A673 (cell line): ENCODE results near the gene OGFOD1. TPM values are rescaled to one million over a fixed set of nuclear protein-coding genes. Genes with fewer than 3 reads are reported as not detected.

Experiments
- BruUV-seq: library from RNA; stranded (reverse); fragments of 400-500 nt; replicated peaks from 2 replicates; lab custom pipeline; 2021; lab: Mats Ljungman, UMichigan
- CTCF ChIA-PET: fragments of 300-600 bp; sonication (Branson Sonifier 250); formaldehyde crosslinking; loops from one replicate; lab custom pipeline; 2022; ENCODE audit warnings: antibody characterized with exemption; lab: Charles Lee
- POLR2A ChIA-PET: fragments of 300-600 bp; sonication (Branson Sonifier 250); formaldehyde crosslinking; loops from one replicate; lab custom pipeline; 2022; ENCODE audit warnings: antibody characterized with exemption; ENCODE audit not compliant: low non-redundant PET; lab: Charles Lee
- DNase-seq: peaks from one replicate; pipeline ENCODE4 v3.0.0-alpha.2; 2015; ENCODE audit warnings: low spot score
- H3K27ac ChIP-seq: fragments of 200-600 bp; sonication (generic); 2 replicates; pipeline ENCODE4 v1.5.1; 2016; ENCODE audit warnings: mixed run types, low read depth, mild to moderate bottlenecking, mixed read lengths, antibody characterized with exemption, low read length; ENCODE audit not compliant: poor library complexity, severe bottlenecking
- H3K27me3 ChIP-seq: fragments of 200-600 bp; sonication (generic); replicated peaks from 2 replicates; pipeline ENCODE4 v1.6.1; 2017; ENCODE audit warnings: mixed run types, low read depth, mild to moderate bottlenecking, mixed read lengths, antibody characterized with exemption, low read length; ENCODE audit not compliant: insufficient read depth, poor library complexity
- H3K36me3 ChIP-seq: fragments of 200-600 bp; sonication (generic); 2 replicates; pipeline ENCODE4 v1.6.1; 2016; ENCODE audit warnings: mixed run types, mild to moderate bottlenecking, mixed read lengths, antibody characterized with exemption, low read length; ENCODE audit not compliant: insufficient read depth, poor library complexity, severe bottlenecking
- H3K4me1 ChIP-seq: fragments of 200-600 bp; sonication (generic); 2 replicates; pipeline ENCODE4 v1.6.1; 2017; ENCODE audit warnings: mixed run types, mild to moderate bottlenecking, mixed read lengths, antibody characterized with exemption, low read length; ENCODE audit not compliant: insufficient read depth, poor library complexity, severe bottlenecking
- H3K4me3 ChIP-seq: fragments of 200-600 bp; sonication (generic); 2 replicates; pipeline ENCODE4 v1.5.1; 2016; ENCODE audit warnings: low read depth, mixed run types, mild to moderate bottlenecking, mixed read lengths, low read length; ENCODE audit not compliant: poor library complexity, severe bottlenecking
- H3K9me3 ChIP-seq: fragments of 200-600 bp; sonication (generic); 2 replicates; pipeline ENCODE4 v1.6.1; 2016; ENCODE audit warnings: mixed run types, low read depth, mild to moderate bottlenecking, mixed read lengths, antibody characterized with exemption, low read length; ENCODE audit not compliant: poor library complexity, severe bottlenecking
- EZH2 ChIP-seq: fragments of 200-600 bp; sonication (generic); IDR thresholded peaks from 2 replicates; pipeline ENCODE4 v1.6.1; 2017; ENCODE audit warnings: borderline replicate concordance, low read depth, mild to moderate bottlenecking, mixed read lengths, antibody characterized with exemption, low read length; ENCODE audit not compliant: poor library complexity, severe bottlenecking
- intact Hi-C: fragments of 100-400 bp; cut with micrococcal nuclease; formaldehyde crosslinking; loops from one replicate; pipeline ENCODE4 v1.10.0; 2022; ENCODE audit not compliant: unreplicated experiment
- total RNA-seq: library from RNA; stranded (reverse); gene quantifications from 2 replicates; pipeline ENCODE4 v1.2.3, GENCODE V29; 2021
- TF ChIP-seq, protein P1 (sequence below): fragments of 300-800, 200-600 bp; sonication (generic); conservative IDR thresholded peaks from 2 replicates; pipeline ENCODE4 v1.5.1; 2017; ENCODE audit warnings: low read depth, mild to moderate bottlenecking, antibody characterized with exemption, low read length, moderate library complexity, mixed read lengths

The OGFOD1 gene
- total RNA-seq, 1 experiment from 2014 or later = 78.1 TPM

DNA sequence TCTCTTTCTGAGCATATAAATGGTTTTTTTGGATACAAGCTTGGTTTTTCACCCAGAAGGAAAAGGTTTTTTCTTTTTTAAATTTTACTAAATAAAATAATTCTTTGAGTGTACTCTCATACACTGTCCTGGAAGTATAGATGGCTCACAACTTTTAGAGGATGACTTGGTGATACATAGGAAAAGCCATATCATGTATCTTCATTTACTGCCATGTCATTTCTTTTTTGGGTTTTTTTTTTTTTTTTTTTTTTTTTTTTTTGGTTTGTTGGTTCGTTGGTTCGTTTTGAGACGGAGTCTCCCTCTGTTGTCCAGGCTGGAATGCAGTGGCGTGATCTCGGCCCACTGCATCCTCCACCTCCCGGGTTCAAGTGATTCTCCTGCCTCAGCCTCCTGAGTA, 11.8 kb downstream of the OGFOD1 start:
- Histone ChIP-seq H3K9me3 (no peaks in the 10 kb centered on the region), H3K4me1 (no peaks in the 10 kb centered on the region), H3K36me3 (peaks cover 68% of the 10 kb centered on the region), H3K4me3 (no peak overlapping the region), H3K27me3 (no peaks in the 10 kb centered on the region), H3K27ac (no peak overlapping the region)
- TF ChIP-seq EZH2 = no peak
- TF ChIP-seq, protein P1, sequence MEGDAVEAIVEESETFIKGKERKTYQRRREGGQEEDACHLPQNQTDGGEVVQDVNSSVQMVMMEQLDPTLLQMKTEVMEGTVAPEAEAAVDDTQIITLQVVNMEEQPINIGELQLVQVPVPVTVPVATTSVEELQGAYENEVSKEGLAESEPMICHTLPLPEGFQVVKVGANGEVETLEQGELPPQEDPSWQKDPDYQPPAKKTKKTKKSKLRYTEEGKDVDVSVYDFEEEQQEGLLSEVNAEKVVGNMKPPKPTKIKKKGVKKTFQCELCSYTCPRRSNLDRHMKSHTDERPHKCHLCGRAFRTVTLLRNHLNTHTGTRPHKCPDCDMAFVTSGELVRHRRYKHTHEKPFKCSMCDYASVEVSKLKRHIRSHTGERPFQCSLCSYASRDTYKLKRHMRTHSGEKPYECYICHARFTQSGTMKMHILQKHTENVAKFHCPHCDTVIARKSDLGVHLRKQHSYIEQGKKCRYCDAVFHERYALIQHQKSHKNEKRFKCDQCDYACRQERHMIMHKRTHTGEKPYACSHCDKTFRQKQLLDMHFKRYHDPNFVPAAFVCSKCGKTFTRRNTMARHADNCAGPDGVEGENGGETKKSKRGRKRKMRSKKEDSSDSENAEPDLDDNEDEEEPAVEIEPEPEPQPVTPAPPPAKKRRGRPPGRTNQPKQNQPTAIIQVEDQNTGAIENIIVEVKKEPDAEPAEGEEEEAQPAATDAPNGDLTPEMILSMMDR = no peak
- intact Hi-C loops = no loop called here
- ChIA-PET POLR2A (no interaction called here), CTCF (no interaction called here)
- DNase-seq = no peak
- no TSS peak for BruUV-seq

GRCh38 chr16:56466344-56466743, 15.0 kb downstream of the OGFOD1 start:
- TF ChIP-seq, protein P1 = no peak
- no peak for TF ChIP-seq EZH2
- H3K4me3 ChIP-seq = no peak overlapping the region
- POLR2A ChIA-PET = interaction anchor here (0.7 kb wide), 1 partner anchor 13 kb away, joined by 3 read pairs; no protein-coding TSS in a partner anchor
- no peak overlapping the region for H3K27ac ChIP-seq
- no peak for DNase-seq
- H3K27me3 ChIP-seq = no peaks in the 10 kb centered on the region
- H3K4me1 ChIP-seq = no peaks in the 10 kb centered on the region
- no TSS peak for BruUV-seq
- CTCF ChIA-PET = no interaction called here
- H3K9me3 ChIP-seq = no peaks in the 10 kb centered on the region
- peaks cover 81% of the 10 kb centered on the region for H3K36me3 ChIP-seq
- intact Hi-C loops = no loop called here

DNA sequence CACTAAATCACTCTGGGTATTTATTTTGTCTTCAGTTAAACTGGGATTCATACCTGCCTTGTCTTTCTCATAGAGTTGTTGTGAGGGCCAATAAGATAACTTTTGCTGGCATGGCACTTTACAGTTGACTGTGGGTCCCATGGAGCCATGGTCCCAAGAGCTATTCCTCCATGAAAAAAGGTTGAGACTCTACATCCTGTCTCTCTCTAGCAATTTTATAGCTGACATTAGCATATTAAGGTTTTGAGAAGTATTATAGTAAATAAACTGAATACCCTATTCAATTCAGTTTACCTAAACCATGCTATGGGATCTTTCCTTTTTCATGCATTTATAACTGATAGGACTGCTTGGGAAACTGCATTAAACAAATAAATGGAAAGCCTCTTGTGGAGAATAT, 17.4 kb downstream of the OGFOD1 start:
- BruUV-seq = no TSS peak
- intact Hi-C loops = no loop called here
- H3K4me1 ChIP-seq = no peaks in the 10 kb centered on the region
- H3K4me3 ChIP-seq = no peak overlapping the region
- ChIA-PET CTCF (no interaction called here), POLR2A (no interaction called here)
- H3K27ac ChIP-seq = no peak overlapping the region
- H3K27me3 ChIP-seq = no peaks in the 10 kb centered on the region
- H3K36me3 ChIP-seq = peaks cover 96% of the 10 kb centered on the region
- H3K9me3 ChIP-seq = no peaks in the 10 kb centered on the region
- no peak for DNase-seq
- TF ChIP-seq, protein P1 = no peak
- no peak for TF ChIP-seq EZH2
